ENCODE data around the gene PDE4B.
"Not testable (repeated sequence)": the region's sequence is repeated elsewhere in the genome, so short reads cannot be mapped to it uniquely, and the experiment has no call there.

The PDE4B gene

DNA sequence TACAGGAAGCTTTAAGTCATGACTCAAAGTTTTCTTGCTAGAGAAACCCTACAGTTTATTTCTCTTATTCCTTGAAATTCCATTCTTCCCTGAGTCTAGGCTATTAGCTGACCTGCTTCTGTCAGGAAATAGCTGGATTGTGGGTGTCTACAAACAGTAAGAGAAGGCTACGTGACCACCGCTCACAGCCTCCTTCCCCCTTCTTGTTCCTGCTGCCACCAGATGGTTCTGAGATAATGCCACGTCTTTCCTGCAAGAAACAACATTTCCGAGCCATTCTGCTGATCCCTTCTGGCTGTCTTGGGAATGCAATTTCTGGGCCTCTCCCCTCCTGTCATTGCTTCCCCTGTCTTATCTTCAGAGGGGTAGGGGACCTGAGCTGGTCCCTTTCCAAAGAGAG is 612.4 kb downstream of the PDE4B start:
- no peak for DNase-seq

DNA sequence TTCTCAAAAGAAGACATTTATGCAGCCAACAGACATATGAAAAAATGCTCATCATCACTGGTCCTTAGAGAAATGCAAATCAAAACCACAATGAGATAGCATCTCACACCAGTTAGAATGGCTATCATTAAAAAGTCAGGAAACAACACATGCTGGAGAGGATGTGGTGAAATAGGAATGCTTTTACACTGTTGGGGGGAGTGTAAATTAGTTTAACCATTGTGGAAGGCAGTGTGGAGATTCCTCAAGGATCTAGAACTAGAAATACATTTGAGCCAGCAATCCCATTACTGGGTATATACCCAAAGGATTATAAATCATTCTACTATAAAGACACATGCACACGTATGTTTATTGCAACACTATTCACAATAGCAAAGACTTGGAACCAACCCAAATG is 618.8 kb downstream of the PDE4B start:
- DNase-seq: not testable (repeated sequence)

DNA sequence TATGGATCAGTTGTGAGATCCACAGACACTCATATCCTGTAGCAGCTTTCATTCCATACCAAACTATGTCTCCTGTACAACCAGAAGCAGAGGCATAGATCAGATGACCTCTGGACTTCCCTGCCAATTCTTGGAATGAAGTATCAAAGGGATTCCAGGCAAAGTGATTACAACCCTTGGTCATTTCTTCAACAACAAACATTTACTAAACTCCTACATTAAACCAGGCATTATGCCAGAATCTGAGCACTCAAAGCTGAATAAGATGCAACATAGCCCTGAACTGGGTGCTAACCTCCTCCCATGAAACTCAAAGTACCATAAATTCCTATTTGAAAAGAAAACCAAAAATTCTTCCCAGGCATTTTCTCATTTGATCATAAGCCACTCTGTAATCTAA is 620.0 kb downstream of the PDE4B start:
- no peak for DNase-seq

DNA sequence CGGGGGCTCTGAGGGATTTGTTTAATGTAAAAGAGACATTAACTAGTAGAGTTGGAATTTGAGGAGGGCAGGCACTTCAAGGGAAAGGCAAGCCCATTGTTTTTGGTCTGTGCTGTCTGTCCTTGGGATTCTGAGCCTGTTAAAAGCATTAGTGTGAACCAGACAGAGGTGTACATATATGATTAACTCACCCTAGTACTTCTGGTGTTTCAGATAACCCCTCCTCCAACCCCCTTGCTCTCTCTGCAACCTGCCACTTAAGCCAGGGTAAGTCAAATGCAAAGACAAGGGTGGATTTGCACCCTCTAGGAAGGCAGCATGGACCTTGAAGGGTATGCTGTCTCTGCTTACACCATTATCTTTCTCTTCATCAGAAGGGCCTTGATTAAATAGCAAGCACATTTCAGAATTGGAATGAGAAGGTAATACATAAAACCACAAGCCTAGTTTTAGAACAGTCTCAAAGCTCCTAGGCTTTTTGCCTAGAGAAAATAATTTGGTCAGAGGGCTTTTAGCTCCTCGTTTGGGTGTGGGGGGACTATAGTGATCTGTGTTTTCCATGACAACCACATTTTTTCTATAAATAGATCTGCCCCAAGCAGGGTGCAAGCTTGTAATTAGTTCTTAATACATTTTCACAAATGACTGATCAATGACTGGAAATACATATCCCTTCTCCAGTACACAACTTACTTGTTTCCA is 620.6 kb downstream of the PDE4B start:
- no peak for DNase-seq

DNA sequence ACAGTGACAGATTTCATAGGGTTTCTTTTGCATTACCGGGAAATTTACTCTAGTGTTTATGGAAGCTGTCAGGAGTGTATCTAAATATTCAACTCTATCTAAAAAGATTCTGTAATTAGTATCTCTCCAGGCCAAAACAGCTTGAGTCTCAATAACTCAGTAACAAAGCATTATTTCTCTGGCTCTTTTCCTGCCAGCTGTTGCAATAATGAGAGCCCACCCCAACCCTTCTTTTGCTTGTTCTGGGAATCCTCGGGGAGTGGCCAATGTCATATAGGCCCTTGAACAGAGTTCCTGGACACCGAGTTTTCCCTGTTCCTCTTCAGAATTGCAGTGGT is 621.1 kb downstream of the PDE4B start:
- DNase-seq: no peak

DNA sequence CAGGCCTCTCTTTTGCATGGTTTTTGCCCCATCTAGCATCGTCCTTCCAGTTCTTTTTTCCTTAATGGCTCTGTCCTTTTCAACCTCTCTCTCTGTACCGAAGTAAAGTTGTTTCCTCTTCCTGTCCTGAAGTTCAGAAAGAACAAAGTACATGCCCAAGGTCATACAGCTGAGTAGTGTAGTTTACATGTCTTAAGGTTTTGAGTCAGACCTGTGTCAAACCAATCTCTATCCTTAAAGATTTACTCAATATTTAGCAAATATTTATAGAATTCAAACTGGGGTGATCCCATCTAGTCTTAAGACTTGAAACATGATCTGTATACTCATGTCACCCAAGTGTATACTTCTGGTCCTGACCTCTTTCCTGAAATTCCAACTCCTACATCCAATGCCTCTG is 622.6 kb downstream of the PDE4B start:
- no peak for DNase-seq

DNA sequence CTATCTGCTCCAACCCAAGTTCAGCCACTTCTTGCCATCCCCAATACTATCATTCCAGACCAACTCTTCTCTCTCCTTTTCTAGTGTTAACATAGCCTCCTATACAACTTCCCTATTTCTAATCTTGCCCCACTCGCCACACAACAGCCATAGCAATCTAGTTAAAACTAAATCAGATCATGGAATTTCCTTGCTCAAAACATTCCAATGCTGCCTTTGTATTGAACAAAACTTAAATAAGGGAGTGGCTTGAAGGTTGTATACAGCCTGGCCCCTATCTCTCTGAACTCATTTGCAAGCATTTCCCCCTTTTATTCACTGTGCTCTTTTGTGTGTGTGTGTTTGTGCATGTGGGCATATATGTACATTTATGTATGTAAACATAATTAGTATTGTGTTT is 623.2 kb downstream of the PDE4B start:
- no peak for DNase-seq

DNA sequence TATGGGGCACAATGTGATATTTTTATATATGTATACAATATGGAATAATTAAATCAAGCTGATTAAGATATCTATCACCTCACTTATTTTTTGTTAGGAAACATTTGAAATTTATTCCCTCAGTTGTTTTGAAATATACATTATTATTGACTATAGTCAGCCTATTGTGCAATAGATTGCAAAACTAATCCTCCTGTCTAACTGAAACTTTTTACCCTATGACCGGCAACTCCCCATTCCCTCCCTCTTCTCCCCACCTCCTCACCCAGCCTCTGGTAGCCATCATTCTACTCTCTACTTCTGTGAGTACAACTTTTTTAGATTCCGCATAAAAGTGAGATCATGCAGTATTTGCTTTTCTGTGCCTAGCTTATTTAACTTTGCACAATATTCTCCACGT is 623.6 kb downstream of the PDE4B start:
- DNase-seq: no peak

DNA sequence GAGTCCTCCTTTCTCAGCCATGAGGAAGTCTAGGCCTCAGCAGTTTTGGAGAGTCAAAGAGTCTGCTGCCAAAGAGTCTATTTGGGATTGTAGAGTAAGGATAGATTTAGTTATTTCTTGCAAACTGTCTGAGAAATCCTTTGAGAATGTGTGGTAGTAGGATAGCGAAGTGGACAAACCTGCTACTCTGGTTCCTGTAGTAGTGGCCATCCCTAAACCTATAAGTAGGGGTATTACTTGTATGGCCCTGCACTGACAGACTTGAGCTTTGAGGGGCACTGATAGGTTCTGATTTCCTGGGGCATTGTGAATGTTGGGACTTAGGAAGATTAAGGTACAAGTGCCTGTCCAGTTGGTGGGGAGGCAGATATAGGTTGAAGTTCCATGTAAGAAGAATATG is 625.3 kb downstream of the PDE4B start:
- DNase-seq: no peak

DNA sequence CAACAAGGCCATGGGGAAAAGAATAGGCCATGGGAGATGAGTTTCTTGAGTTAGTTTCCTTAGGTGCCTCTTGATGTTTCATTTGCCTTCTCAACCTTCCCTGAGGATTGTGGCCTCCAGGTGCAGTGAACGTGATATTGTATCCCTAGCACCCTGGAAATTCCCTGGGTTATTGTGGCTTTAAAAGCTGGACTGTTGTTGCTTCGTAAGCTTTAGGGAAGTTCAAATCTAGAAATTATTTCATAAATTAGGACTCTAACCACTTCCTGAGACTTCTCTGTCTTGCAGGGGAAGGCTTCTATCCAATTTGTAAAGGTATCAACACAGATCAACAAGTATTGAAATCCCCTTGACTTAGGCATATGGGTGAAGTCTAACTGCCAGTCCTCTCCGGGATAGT is 627.5 kb downstream of the PDE4B start:
- DNase-seq: not testable (repeated sequence)

DNA sequence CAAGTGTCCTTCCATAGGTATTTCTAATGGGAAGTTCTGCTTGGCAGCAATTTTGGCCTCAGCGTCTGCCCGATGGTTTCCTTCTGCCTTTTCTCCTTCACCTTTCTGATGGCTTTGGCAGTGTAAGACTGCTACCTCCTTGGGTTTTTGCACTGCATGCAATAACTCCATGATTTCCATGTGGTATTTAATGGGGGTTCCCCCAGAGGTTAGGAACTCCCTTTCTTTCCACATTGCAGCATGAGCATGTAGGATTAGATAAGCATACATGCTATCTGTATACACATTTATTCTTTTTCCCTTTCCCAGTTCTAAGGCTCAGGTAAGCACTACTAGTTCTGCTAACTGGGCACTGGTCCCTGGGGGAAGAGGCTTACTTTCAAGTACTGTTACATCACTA is 628.2 kb downstream of the PDE4B start:
- not testable (repeated sequence) for DNase-seq

DNA sequence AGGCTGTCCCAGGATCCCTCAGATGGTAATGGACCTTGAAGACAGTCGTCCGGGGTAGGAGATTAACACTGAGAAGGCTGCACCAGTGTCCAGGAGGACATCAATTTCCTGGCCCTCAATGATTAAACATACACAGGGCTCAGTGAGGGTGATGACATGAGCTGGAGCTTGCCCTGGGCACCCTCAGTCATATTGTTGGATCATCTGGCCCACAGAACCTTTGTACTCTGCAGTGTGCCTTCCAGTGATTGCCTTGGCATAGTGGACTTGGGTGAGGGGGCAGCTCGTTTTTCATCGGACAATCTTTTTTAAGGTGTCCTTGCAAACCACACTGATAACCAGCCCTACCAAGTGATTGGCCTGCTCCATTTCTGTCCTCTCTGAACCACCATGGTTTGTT is 630.1 kb downstream of the PDE4B start:
- no peak for DNase-seq
